GM21390 (cell line): ENCODE data around the gene VPS18.

Experiments used
- ATAC-seq: cut with Tn5 transposase; IDR thresholded peaks from one replicate; pipeline ENCODE4 v1.9.1; 2021; ENCODE audit not compliant: unreplicated experiment

VPS18 gene

GRCh38 chr15:40870716-40871115 is 23.5 kb upstream of the VPS18 start:
- no peak for ATAC-seq

GRCh38 chr15:40871749-40872617 is 22.3 kb upstream of the VPS18 start:
- ATAC-seq: no peak

GRCh38 chr15:40872791-40873693 is 21.2 kb upstream of the VPS18 start:
- no peak for ATAC-seq

GRCh38 chr15:40873694-40874561 is 20.3 kb upstream of the VPS18 start, which contains the start of gene RHOV:
Gene RHOV (minus strand): TSS chr15:40874234. CDS start chr15:40874139, 95 bp downstream.
- peak; percentile 60 for ATAC-seq

GRCh38 chr15:40875991-40876730 is 18.1 kb upstream of the VPS18 start:
- ATAC-seq: no peak

- no peak for ATAC-seq
Measured at GRCh38 chr15:40877694-40878093, 16.6 kb upstream of the VPS18 start.

- ATAC-seq: no peak
Measured at GRCh38 chr15:40878785-40879184, 15.5 kb upstream of the VPS18 start.

- no peak for ATAC-seq
Measured at GRCh38 chr15:40879609-40880008, 14.6 kb upstream of the VPS18 start.

GRCh38 chr15:40881351-40881750 is 12.9 kb upstream of the VPS18 start:
- no peak for ATAC-seq

GRCh38 chr15:40886586-40886985 is 7.7 kb upstream of the VPS18 start:
- no peak for ATAC-seq

- ATAC-seq: no peak
Measured at GRCh38 chr15:40889112-40889511, 5.1 kb upstream of the VPS18 start.

GRCh38 chr15:40891138-40891537 is 3.1 kb upstream of the VPS18 start:
- no peak for ATAC-seq

GRCh38 chr15:40891810-40892446 is 2.3 kb upstream of the VPS18 start:
- no peak for ATAC-seq

GRCh38 chr15:40892447-40893012 is 1.7 kb upstream of the VPS18 start:
- no peak for ATAC-seq

- no peak for ATAC-seq
Measured at GRCh38 chr15:40893019-40893670, 1.1 kb upstream of the VPS18 start.

- ATAC-seq: peak; percentile 32
Measured at GRCh38 chr15:40894681-40895448, 615 bp downstream of the VPS18 start.

- no peak for ATAC-seq
Measured at GRCh38 chr15:40899536-40900207, 5.4 kb downstream of the VPS18 start.
